DND-41 (cell line): ENCODE data around the gene NDUFB4.

Source experiments
- ATAC-seq: fragments of 200-7000 bp; cut with Tn5 transposase; 3 replicates; pipeline ENCODE4 v1.9.1; 2021; ENCODE audit warnings: low read depth; ENCODE audit not compliant: insufficient read depth
- DNase-seq: peaks from one replicate; pipeline ENCODE4 v3.0.0-alpha.2; 2020
- H2AFZ ChIP-seq: 2 replicates; pipeline ENCODE4 v1.6.0; 2012; ENCODE audit warnings: low read depth, low read length
- H3K27ac ChIP-seq: 2 replicates; pipeline ENCODE4 v1.5.1; 2012; ENCODE audit warnings: low read length, inconsistent platforms
- H3K27me3 ChIP-seq: fragments of 200-600 bp; sonication (generic); 2 replicates; pipeline ENCODE4 v1.6.0; 2012; ENCODE audit warnings: low read length, mild to moderate bottlenecking, inconsistent platforms; ENCODE audit not compliant: insufficient read depth, poor library complexity
- H3K36me3 ChIP-seq: 2 replicates; pipeline ENCODE4 v1.5.1; 2012; ENCODE audit warnings: low read length, inconsistent platforms; ENCODE audit not compliant: insufficient read depth
- H3K4me1 ChIP-seq: 2 replicates; pipeline ENCODE4 v1.5.1; 2012; ENCODE audit warnings: mild to moderate bottlenecking, low read length; ENCODE audit not compliant: insufficient read depth
- H3K4me2 ChIP-seq: 2 replicates; pipeline ENCODE4 v1.6.0; 2012; ENCODE audit warnings: mild to moderate bottlenecking, moderate library complexity, low read length, inconsistent platforms; ENCODE audit not compliant: insufficient read depth
- H3K4me3 ChIP-seq, 2 experiments: fragments of 200-600 bp in 1 of 2; shearing (Covaris generic) in 1 of 2; 2 replicates each; pipeline ENCODE4 v1.5.1; 2012 to 2016; ENCODE audit warnings: inconsistent platforms in 2 of 2, low read length in 2 of 2, mild to moderate bottlenecking in 2 of 2, low read depth in 1 of 2, moderate library complexity in 1 of 2
- H3K79me2 ChIP-seq: 2 replicates; pipeline ENCODE4 v1.6.0; 2012; ENCODE audit warnings: low read length, inconsistent platforms; ENCODE audit not compliant: insufficient read depth
- H3K9ac ChIP-seq: 2 replicates; pipeline ENCODE4 v1.6.0; 2012; ENCODE audit warnings: low read depth, mild to moderate bottlenecking, inconsistent platforms, low read length, moderate library complexity
- H3K9me3 ChIP-seq: 2 replicates; pipeline ENCODE4 v1.5.1; 2012; ENCODE audit warnings: low read length, moderate library complexity, mild to moderate bottlenecking, inconsistent platforms; ENCODE audit not compliant: insufficient read depth, severe bottlenecking
- H4K20me1 ChIP-seq: 2 replicates; pipeline ENCODE4 v1.6.0; 2012; ENCODE audit warnings: low read length; ENCODE audit not compliant: insufficient read depth
- CTCF ChIP-seq: IDR thresholded peaks from 2 replicates; pipeline ENCODE4 v1.5.1; 2012; ENCODE audit warnings: borderline replicate concordance, low read length, moderate library complexity, mild to moderate bottlenecking; ENCODE audit not compliant: poor library complexity, severe bottlenecking; ENCODE audit errors: extremely low read depth
- EZH2 ChIP-seq: IDR thresholded peaks from 3 replicates; pipeline ENCODE4 v1.6.1; 2012; ENCODE audit warnings: borderline replicate concordance, low read depth, mild to moderate bottlenecking, moderate library complexity, low read length, inconsistent platforms; ENCODE audit not compliant: severe bottlenecking

Gene NDUFB4

GRCh38 chr3:120567370-120568201 is 28.6 kb upstream of the NDUFB4 start:
- Histone ChIP-seq H3K9me3 (no peaks in the 10 kb centered on the region), H3K4me2 (no peak overlapping the region), H3K79me2 (no peaks in the 10 kb centered on the region), H3K9ac (no peak overlapping the region), H3K4me1 (no peaks in the 10 kb centered on the region), H4K20me1 (no peaks in the 10 kb centered on the region), H3K27me3 (peaks cover 12% of the 10 kb centered on the region), H3K36me3 (no peaks in the 10 kb centered on the region), H3K27ac (no peak overlapping the region), H2AFZ (no peak overlapping the region), H3K4me3 (no peak overlapping the region)
- DNase-seq (no peak), ATAC-seq (no peak)
- TF ChIP-seq CTCF (peak; percentile 38), EZH2 (no peak)

DNA sequence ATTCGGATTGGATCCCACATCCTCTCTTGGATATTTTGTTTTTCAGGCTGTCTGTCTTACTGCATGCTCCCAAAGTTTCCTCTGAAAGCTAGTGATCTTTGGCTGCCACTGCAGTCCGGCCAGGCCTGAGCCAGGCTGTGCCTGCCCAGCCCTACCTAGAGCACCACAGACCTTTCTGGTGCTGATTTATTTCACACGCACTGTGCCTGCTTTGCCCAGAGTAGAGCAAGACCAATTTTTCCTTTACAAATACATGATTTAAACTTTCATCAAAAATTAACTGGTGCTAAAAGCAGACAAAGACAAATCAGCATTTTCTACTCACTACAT is 28.0 kb upstream of the NDUFB4 start:
- Histone ChIP-seq H3K9me3 (no peaks in the 10 kb centered on the region), H4K20me1 (no peaks in the 10 kb centered on the region), H3K9ac (no peak overlapping the region), H3K36me3 (no peaks in the 10 kb centered on the region), H3K4me2 (no peak overlapping the region), H3K79me2 (no peaks in the 10 kb centered on the region), H3K4me3 (no peak overlapping the region), H3K27ac (no peak overlapping the region), H3K27me3 (peaks cover 12% of the 10 kb centered on the region), H2AFZ (no peak overlapping the region), H3K4me1 (no peaks in the 10 kb centered on the region)
- TF ChIP-seq EZH2 (no peak), CTCF (no peak)
- DNase-seq, result no peak
- ATAC-seq, result no peak

DNA sequence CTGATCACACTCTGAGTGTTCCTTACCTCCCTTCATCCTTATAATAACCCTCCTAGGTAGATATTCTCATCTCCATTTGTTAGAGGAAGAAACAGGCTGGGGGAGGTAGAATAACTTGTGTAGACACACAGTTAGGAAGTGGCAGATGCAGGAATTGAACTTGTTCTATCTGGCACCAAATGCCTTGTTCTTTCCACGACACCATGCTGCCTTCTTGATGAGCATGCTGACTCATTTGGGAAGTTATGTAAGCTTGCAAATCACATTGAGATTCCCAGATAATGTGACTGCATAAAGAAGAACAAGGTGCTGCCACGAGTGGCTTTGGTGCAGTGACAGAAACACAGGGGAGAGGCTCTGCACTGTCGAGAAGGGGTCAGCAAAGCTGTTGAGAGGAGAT is 27.5 kb upstream of the NDUFB4 start:
- H3K79me2 ChIP-seq, result no peaks in the 10 kb centered on the region
- no peaks in the 10 kb centered on the region for H3K36me3 ChIP-seq
- no peak overlapping the region for H2AFZ ChIP-seq
- no peak overlapping the region for H3K27ac ChIP-seq
- no peaks in the 10 kb centered on the region for H4K20me1 ChIP-seq
- H3K27me3 ChIP-seq, result peaks cover 12% of the 10 kb centered on the region
- H3K4me3 ChIP-seq, result no peak overlapping the region
- no peaks in the 10 kb centered on the region for H3K9me3 ChIP-seq
- H3K9ac ChIP-seq, result no peak overlapping the region
- TF ChIP-seq EZH2 (no peak), CTCF (no peak)
- ATAC-seq (no peak), DNase-seq (no peak)
- no peak overlapping the region for H3K4me2 ChIP-seq
- no peaks in the 10 kb centered on the region for H3K4me1 ChIP-seq
